ENCODE data around the gene ZNF503.
"Not testable (repeated sequence)": the region's sequence is repeated elsewhere in the genome, so short reads cannot be mapped to it uniquely, and the experiment has no call there.

The ZNF503 gene

GRCh38 chr10:75395066-75395931 lies 6.3 kb downstream of the ZNF503 start:
- no peak for DNase-seq

- no peak for DNase-seq
Observed at GRCh38 chr10:75394221-75394620, 7.3 kb downstream of the ZNF503 start.

- no peak for DNase-seq
Observed at GRCh38 chr10:75392744-75393143, 8.8 kb downstream of the ZNF503 start.

GRCh38 chr10:75392271-75392670 lies 9.3 kb downstream of the ZNF503 start:
- DNase-seq: no peak

GRCh38 chr10:75390178-75390577 lies 11.4 kb downstream of the ZNF503 start:
- no peak for DNase-seq

- DNase-seq: no peak
Observed at GRCh38 chr10:75388082-75388481, 13.5 kb downstream of the ZNF503 start.

- no peak for DNase-seq
Observed at GRCh38 chr10:75386128-75386527, 15.4 kb downstream of the ZNF503 start.

- no peak for DNase-seq
Observed at GRCh38 chr10:75379817-75380216, 21.7 kb downstream of the ZNF503 start.

- DNase-seq: no peak
Observed at GRCh38 chr10:75379212-75379724, 22.3 kb downstream of the ZNF503 start.

- DNase-seq: no peak
Observed at GRCh38 chr10:75378379-75378778, 23.2 kb downstream of the ZNF503 start.

- DNase-seq: no peak
Observed at GRCh38 chr10:75377869-75378268, 23.7 kb downstream of the ZNF503 start.

GRCh38 chr10:75375838-75376237 lies 25.7 kb downstream of the ZNF503 start:
- no peak for DNase-seq

- DNase-seq: no peak
Observed at GRCh38 chr10:75371010-75371409, 30.6 kb downstream of the ZNF503 start.

GRCh38 chr10:75369838-75370237 lies 31.7 kb downstream of the ZNF503 start:
- not testable (repeated sequence) for DNase-seq

- DNase-seq: no peak
Observed at GRCh38 chr10:75367901-75368300, 33.7 kb downstream of the ZNF503 start.

GRCh38 chr10:75367021-75367487 lies 34.5 kb downstream of the ZNF503 start:
- DNase-seq: no peak

GRCh38 chr10:75363431-75363830 lies 38.1 kb downstream of the ZNF503 start:
- no peak for DNase-seq

- DNase-seq: not testable (repeated sequence)
Observed at GRCh38 chr10:75359876-75360275, 41.7 kb downstream of the ZNF503 start.

GRCh38 chr10:75358835-75359421 lies 42.6 kb downstream of the ZNF503 start:
- DNase-seq: no peak

- DNase-seq: no peak
Observed at GRCh38 chr10:75358132-75358531, 43.4 kb downstream of the ZNF503 start.

GRCh38 chr10:75357500-75357899 lies 44.1 kb downstream of the ZNF503 start:
- no peak for DNase-seq

- no peak for DNase-seq
Observed at GRCh38 chr10:75356484-75356883, 45.1 kb downstream of the ZNF503 start.

GRCh38 chr10:75355706-75356105 lies 45.9 kb downstream of the ZNF503 start:
- DNase-seq: no peak

- DNase-seq: no peak
Observed at GRCh38 chr10:75353183-75353582, 48.4 kb downstream of the ZNF503 start.

Measured in activated T-cell treated with anti-CD3 and anti-CD28 coated beads for 4 hours (primary cell).